Ishikawa (cell line): ENCODE measurements around the gene TNFSF11.

Experiments used
- CEBPB ChIP-seq: IDR thresholded peaks from 2 replicates; pipeline ENCODE4 v1.6.1; 2012
- CREB1 ChIP-seq: IDR thresholded peaks from 2 replicates; pipeline ENCODE4 v1.6.1; 2012; ENCODE audit warnings: low read depth
- EGR1 ChIP-seq: IDR thresholded peaks from 2 replicates; pipeline ENCODE4 v1.6.1; 2012
- EP300 ChIP-seq: IDR thresholded peaks from 2 replicates; pipeline ENCODE4 v1.6.1; 2012; ENCODE audit warnings: borderline replicate concordance
- FOXM1 ChIP-seq: IDR thresholded peaks from 2 replicates; pipeline ENCODE4 v1.6.1; 2012; ENCODE audit warnings: low read depth, borderline replicate concordance
- NFIC ChIP-seq: IDR thresholded peaks from 2 replicates; pipeline ENCODE4 v1.6.1; 2012
- RAD21 ChIP-seq: IDR thresholded peaks from 2 replicates; pipeline ENCODE4 v1.6.1; 2012; ENCODE audit warnings: low read depth
- TAF1 ChIP-seq: IDR thresholded peaks from 2 replicates; pipeline ENCODE4 v1.6.1; 2012; ENCODE audit warnings: low read depth, mild to moderate bottlenecking
- TCF12 ChIP-seq: IDR thresholded peaks from 2 replicates; pipeline ENCODE4 v1.6.1; 2012; ENCODE audit warnings: low read depth
- TEAD4 ChIP-seq: IDR thresholded peaks from 2 replicates; pipeline ENCODE4 v1.6.1; 2012
- YY1 ChIP-seq: IDR thresholded peaks from 2 replicates; pipeline ENCODE4 v1.6.1; 2012; ENCODE audit warnings: low read depth
- ZBTB7A ChIP-seq: IDR thresholded peaks from 2 replicates; pipeline ENCODE4 v1.6.1; 2012; ENCODE audit warnings: low read depth
- TF ChIP-seq, protein P1 (sequence below): IDR thresholded peaks from 2 replicates; pipeline ENCODE4 v1.6.1; 2012
- TF ChIP-seq, protein P2 (sequence below): IDR thresholded peaks from 2 replicates; pipeline ENCODE4 v1.6.1; 2012
- TF ChIP-seq, protein P3 (sequence below): IDR thresholded peaks from 2 replicates; pipeline ENCODE4 v1.6.1; 2012; ENCODE audit warnings: low read depth, mild to moderate bottlenecking

The TNFSF11 gene

DNA sequence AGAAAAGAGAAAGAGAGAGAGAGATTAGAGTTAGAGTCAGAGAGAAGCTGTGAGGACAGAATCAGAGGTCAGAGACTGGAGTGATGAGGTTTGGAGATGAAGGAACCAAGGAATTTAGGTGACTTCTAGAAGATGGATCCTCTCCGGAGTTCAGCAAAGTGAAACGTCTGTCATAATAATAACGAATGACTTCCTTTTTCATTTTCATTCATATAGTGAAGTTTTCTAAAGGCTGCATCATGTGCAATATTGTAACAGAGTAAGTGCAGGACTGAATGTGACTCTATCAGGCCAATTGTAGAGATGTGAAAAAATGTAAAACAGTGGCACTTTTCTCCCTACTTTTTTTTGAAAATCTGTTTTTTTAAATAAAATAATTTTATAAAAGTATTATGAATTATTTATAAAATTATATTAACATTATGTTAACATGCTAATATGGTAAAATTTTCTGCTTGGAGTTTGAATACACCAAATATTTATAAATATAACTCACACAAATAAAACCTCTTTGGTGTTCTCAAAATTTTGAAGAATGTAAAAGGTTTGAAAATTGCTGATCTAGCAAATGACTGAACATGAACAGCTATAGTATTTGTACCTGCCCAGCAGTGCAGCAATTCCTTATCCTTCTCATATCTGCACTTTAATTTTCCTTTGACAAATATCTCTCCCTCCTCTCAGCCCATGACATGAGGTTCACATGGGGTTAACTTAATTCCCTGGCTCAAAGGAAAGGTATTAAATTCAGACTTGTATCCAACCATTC is 4.2 kb upstream of the TNFSF11 start:
- TF ChIP-seq, protein P1, sequence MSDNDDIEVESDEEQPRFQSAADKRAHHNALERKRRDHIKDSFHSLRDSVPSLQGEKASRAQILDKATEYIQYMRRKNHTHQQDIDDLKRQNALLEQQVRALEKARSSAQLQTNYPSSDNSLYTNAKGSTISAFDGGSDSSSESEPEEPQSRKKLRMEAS = no peak
- TF ChIP-seq NFIC (no peak), RAD21 (no peak), EGR1 (no peak), FOXM1 (no peak)

DNA sequence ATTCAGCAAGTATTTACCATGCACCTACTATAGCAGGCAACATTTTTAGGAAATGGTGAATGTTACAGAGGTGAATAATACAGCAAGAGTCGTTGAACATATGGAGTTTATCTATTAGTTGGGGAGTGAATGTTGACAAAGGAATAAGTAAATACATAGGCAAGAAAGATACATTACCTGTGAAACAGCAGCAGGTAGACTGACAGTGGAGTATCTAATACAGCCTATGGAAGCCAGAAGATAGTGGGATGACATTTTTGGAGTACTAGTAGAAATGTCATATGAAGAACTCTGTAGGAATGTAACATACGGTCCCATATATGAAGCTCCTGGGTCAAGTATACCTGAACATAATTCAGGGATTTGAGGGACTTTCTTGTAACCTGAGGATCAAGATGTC is 2.1 kb upstream of the TNFSF11 start:
- TF ChIP-seq CREB1 = no peak
- no peak for TF ChIP-seq EGR1
- TF ChIP-seq, protein P1 = no peak
- no peak for TF ChIP-seq EP300
- TF ChIP-seq FOXM1 = no peak
- no peak for TF ChIP-seq CEBPB
- TF ChIP-seq ZBTB7A = no peak
- TF ChIP-seq, protein P2, sequence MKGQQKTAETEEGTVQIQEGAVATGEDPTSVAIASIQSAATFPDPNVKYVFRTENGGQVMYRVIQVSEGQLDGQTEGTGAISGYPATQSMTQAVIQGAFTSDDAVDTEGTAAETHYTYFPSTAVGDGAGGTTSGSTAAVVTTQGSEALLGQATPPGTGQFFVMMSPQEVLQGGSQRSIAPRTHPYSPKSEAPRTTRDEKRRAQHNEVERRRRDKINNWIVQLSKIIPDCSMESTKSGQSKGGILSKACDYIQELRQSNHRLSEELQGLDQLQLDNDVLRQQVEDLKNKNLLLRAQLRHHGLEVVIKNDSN = no peak
- TF ChIP-seq TEAD4 = no peak
- TF ChIP-seq NFIC = no peak
- no peak for TF ChIP-seq RAD21
- TF ChIP-seq YY1 = no peak
- TF ChIP-seq TAF1 = no peak
- TF ChIP-seq, protein P3, sequence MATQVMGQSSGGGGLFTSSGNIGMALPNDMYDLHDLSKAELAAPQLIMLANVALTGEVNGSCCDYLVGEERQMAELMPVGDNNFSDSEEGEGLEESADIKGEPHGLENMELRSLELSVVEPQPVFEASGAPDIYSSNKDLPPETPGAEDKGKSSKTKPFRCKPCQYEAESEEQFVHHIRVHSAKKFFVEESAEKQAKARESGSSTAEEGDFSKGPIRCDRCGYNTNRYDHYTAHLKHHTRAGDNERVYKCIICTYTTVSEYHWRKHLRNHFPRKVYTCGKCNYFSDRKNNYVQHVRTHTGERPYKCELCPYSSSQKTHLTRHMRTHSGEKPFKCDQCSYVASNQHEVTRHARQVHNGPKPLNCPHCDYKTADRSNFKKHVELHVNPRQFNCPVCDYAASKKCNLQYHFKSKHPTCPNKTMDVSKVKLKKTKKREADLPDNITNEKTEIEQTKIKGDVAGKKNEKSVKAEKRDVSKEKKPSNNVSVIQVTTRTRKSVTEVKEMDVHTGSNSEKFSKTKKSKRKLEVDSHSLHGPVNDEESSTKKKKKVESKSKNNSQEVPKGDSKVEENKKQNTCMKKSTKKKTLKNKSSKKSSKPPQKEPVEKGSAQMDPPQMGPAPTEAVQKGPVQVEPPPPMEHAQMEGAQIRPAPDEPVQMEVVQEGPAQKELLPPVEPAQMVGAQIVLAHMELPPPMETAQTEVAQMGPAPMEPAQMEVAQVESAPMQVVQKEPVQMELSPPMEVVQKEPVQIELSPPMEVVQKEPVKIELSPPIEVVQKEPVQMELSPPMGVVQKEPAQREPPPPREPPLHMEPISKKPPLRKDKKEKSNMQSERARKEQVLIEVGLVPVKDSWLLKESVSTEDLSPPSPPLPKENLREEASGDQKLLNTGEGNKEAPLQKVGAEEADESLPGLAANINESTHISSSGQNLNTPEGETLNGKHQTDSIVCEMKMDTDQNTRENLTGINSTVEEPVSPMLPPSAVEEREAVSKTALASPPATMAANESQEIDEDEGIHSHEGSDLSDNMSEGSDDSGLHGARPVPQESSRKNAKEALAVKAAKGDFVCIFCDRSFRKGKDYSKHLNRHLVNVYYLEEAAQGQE = no peak
- no peak for TF ChIP-seq TCF12

DNA sequence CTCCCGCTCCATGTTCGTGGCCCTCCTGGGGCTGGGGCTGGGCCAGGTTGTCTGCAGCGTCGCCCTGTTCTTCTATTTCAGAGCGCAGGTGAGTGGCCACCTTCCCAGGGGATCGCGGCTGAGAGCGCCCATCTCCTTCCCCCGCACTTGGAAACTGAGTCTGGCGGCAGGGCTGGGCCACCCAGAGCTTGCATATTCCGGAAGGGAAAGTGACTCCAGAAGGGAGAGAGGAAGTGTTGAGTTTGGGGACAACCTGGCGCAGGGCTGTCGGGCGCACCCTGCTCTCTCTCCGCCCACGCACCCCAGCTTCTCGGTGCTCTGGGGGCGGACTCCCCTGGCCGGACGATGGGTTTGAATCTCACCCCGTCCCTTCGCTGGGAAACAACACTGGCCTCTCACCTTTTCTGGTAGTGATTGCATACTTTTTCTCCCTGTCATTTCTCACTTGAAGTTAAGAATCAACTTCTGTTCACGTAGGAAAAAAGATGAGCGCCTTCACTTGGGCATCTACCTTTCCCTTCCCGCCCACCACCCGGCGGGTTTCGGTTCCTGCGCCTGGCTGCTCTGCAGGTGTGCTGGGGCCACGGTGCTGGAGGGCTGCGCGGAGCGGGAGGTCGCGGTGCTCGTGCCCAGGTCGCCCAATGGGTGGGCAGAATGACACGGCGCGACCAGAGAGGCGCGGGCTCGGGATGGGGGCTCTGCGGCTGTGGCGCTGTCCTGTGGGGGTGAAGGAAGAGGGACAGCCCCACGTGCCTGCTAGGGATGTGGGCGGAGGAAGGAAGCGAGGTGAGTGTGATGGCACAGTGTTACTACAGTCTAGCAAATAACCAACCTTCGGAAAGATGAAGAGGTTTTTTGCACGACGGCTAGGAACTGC is 721 bp downstream of the TNFSF11 start:
- no peak for TF ChIP-seq EP300
- no peak for TF ChIP-seq YY1
- peak; percentile 88 for TF ChIP-seq EGR1
- TF ChIP-seq, protein P2 = no peak
- TF ChIP-seq FOXM1 = no peak

DNA sequence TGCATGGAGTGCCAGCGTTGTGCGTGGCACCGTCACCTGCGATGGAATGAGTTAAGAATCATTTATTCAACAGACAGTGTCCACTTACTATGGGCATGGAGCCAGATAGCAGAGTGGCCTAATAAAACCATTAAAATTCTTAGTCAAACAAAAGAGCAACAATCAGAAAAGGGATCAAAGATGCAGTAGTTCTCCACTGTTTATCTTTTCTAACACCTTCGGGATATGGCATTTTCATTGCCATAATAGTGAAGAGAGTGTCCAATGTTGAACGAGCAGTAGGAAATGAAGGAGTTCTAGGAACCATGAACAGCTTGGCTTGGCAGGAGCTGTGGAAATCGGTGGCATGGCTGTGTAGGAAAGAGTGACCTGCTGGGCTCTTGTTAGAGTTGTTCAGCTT is 2.0 kb downstream of the TNFSF11 start:
- no peak for TF ChIP-seq TEAD4
- TF ChIP-seq FOXM1 = no peak
- TF ChIP-seq, protein P2 = no peak
- no peak for TF ChIP-seq TAF1
- no peak for TF ChIP-seq TCF12
- no peak for TF ChIP-seq CEBPB
- no peak for TF ChIP-seq ZBTB7A
- no peak for TF ChIP-seq NFIC
- TF ChIP-seq EGR1 = no peak
- no peak for TF ChIP-seq YY1
- no peak for TF ChIP-seq RAD21

DNA sequence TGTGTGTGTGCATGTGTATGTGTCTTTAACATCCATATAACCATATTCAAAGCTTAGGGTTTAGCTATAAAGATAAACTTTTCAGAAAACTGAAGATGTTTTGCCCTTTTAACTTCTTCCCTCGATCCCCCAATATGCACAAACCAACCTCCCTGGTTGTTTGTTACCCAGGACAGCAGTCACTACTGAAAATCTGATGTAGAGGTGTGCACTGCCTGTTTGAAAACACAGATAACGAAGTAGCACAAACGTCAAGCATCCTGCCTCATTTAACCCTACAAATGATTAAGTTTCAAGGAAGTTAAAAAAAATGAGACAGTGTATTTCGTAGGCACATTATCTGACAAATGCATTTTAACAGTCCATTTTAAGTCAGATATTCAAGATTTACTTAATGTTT is 3.6 kb downstream of the TNFSF11 start:
- TF ChIP-seq, protein P3 = no peak
- no peak for TF ChIP-seq RAD21
- TF ChIP-seq CREB1 = no peak
- TF ChIP-seq, protein P2 = no peak
- no peak for TF ChIP-seq NFIC
- no peak for TF ChIP-seq ZBTB7A
- no peak for TF ChIP-seq TAF1
- TF ChIP-seq FOXM1 = no peak
- no peak for TF ChIP-seq TEAD4
- TF ChIP-seq TCF12 = no peak
- no peak for TF ChIP-seq EP300
- TF ChIP-seq EGR1 = no peak
